HG03097 (cell line): ENCODE measurements around the gene TLK2.
"Not testable (repeated sequence)": the region's sequence is repeated elsewhere in the genome, so short reads cannot be mapped to it uniquely, and the experiment has no call there.

Source experiments
- ATAC-seq: cut with Tn5 transposase; IDR thresholded peaks from one replicate; pipeline ENCODE4 v1.9.1; 2021; ENCODE audit not compliant: unreplicated experiment, low FRiP score

The TLK2 gene

GRCh38 chr17:62552851-62553659 is 74.4 kb downstream of the TLK2 start:
- ATAC-seq, result peak; percentile 73

DNA sequence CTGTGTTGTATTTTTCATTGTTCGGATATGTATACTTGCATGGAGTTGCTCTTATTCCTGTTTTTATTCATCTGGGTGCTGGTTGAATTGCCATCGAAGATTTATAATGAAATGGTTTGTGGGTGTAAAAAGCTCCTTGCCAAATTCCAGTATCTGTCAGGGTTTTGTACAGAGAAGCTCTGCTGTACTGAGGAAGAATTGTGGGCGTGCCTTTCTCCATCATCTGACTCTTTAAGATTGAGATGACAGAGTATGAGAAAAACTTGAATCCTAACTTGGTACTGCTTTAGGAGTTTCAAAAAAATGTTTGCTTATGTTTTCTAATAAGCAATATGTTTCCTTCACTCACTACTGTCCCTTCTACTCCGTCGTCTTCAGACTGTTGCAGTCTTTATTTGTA is 78.9 kb downstream of the TLK2 start:
- ATAC-seq, result not testable (repeated sequence)

DNA sequence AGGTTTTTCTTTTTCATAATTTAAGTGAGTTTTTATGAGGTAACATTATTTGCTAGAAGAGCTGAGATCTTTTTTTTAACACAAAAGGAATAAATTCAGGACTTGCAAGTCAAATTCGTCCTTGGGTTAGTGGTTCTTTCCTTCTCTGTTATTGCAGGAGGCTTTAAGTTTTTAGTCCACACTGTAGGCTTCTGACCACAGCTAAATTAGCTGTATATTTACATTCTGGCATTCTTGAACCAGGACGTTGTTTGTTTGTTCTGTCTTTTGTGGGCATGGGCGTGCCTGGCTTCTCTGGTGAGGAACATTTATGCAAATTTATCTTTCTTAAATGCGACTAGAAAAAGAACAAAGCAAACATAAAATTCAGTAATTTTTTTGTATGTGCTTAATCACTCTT is 80.3 kb downstream of the TLK2 start:
- not testable (repeated sequence) for ATAC-seq

- not testable (repeated sequence) for ATAC-seq
Measured at GRCh38 chr17:62560971-62561370, 82.3 kb downstream of the TLK2 start.

- ATAC-seq, result no peak
Measured at GRCh38 chr17:62562656-62563055, 84.0 kb downstream of the TLK2 start.

GRCh38 chr17:62565817-62566216 is 87.2 kb downstream of the TLK2 start:
- no peak for ATAC-seq

DNA sequence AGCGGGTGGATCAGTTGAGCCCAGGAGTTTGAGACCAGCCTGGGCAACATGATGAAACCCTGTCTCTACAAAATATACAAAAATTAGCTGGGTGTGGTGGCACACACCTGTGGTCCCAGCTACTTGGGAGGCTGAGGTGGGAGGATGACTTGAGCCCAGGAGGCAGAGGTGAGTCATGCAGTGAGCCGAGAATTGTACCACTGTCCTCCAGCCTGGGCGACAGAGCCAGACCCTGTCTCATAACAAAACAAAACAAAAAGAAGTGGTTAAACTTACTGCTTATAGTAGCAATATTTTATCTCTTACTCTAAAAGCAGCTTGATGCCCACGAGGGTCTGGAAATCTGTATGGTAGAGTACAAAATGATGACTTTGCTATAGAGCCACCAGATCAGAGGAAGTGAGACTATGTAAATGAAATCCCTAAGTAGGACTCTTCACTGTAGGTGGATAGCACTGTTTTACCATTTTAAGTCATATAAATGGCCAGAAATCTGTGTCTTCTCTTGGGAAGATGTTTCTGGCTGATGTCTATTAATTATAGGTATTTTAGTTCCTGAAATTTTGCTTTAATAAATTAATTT is 88.5 kb downstream of the TLK2 start:
- no peak for ATAC-seq

- no peak for ATAC-seq
Measured at GRCh38 chr17:62572488-62572887, 93.9 kb downstream of the TLK2 start.

DNA sequence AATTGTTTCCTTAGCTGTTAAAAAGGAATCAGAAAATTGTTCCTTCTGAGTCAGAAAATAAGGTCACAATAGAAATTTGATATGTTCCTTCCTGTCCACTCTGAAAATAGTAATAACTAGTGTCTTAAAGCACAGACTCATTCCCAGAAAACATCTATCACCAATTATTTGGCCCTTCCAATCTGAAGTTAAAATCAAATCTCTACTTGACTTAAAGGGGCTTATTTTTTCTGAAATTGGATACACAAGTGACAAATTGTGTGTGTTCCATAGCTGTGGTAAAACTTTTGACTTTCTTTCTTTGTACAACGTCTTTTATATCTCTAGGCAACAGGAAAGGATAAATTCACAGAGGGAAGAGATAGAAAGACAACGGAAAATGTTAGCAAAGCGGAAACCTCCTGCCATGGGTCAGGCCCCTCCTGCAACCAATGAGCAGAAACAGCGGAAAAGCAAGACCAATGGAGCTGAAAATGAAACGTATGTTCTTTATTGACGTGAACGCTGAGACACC is 94.3 kb downstream of the TLK2 start:
- no peak for ATAC-seq

- ATAC-seq, result no peak
Measured at GRCh38 chr17:62573480-62574117, 95.0 kb downstream of the TLK2 start.

- ATAC-seq, result no peak
Measured at GRCh38 chr17:62576382-62576781, 97.8 kb downstream of the TLK2 start.

- no peak for ATAC-seq
Measured at GRCh38 chr17:62578757-62579487, 100.3 kb downstream of the TLK2 start.

- no peak for ATAC-seq
Measured at GRCh38 chr17:62580947-62581346, 102.3 kb downstream of the TLK2 start.

DNA sequence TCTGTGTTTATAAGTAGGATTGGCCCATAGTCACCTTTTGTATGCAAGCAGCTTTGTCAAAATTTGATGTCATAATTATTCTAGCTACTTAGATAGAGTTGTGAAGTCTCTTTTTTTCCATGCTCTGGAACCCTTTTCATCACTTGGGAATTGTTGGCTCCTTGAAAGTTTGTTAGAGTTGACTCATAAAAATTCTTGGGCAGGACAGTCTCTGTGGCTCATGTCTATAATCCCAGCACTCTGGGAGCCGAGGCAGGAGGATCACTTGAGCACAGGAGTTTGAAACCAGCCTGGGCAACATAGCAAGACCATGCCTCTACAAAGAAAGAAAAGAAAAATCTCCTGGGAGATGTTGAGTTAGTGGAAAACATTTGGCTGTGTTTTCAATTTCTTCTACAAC is 103.1 kb downstream of the TLK2 start:
- ATAC-seq, result no peak

DNA sequence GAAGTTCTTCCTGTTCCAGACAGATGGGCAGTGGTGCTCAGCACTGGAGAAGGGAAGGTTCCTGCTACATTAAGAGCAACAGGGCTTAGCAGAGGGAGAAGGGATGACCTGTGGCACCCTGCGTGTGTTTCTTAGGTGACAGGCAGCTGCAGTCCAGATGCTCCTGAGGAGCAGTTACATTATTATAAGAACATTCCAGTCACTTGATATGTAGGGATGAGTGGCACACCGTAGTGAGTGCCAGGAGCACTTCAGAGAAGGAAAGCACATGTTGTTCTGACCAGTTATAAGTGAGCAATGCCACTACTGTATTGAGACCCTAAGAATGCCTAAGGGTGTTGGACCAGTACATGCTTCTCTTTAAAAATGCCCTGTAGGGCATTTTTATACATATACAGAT is 108.9 kb downstream of the TLK2 start:
- no peak for ATAC-seq

DNA sequence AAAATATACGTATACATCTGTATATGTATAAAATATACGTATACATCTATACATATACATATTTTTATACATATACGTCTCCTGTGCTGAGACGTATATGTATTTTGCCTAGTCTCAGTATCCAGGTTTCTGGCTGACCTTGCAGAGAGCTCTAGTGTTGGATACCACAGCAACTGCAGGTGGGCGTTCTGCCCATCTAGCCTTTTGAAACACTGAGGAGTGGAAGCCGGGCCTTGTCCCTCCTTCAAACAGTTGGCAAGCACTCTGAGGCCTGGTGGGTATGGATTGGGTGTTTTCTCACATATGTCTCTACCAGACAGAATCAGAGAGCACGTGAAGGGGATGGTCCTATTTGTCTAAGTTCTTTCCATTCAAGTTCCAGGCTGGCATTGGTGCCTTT is 109.5 kb downstream of the TLK2 start:
- no peak for ATAC-seq

GRCh38 chr17:62591333-62591732 is 112.7 kb downstream of the TLK2 start:
- no peak for ATAC-seq

- ATAC-seq, result not testable (repeated sequence)
Measured at GRCh38 chr17:62591822-62592221, 113.2 kb downstream of the TLK2 start.

GRCh38 chr17:62592341-62593099 is 113.9 kb downstream of the TLK2 start:
- no peak for ATAC-seq

GRCh38 chr17:62595484-62595883 is 116.9 kb downstream of the TLK2 start:
- no peak for ATAC-seq
